Natural killer cell (primary cell): ENCODE data around the gene PARD3B. TPM values are rescaled to one million over a fixed set of nuclear protein-coding genes. Genes with fewer than 3 reads are reported as not detected.

Experiments used
- ATAC-seq, 3 donors: fragments of 150-1000 bp in 2 of 3; fragments of 200-7000 bp in 1 of 3; cut with Tn5 transposase; 1 replicate in 1 of 3; 2 replicates in 2 of 3; pipeline ENCODE4 v1.10.0; 2021; ENCODE audit warnings: mild to moderate bottlenecking in 2 of 3, moderate library complexity in 2 of 3
- DNase-seq, 2 donors: peaks; one replicate each; pipeline versions ENCODE4 v3.0.0 to v3.0.0-alpha.2; 2013 to 2021; ENCODE audit warnings: mixed read lengths in 1 of 2
- H3K27ac ChIP-seq: one replicate; pipeline ENCODE4 v1.5.1; 2013; ENCODE audit warnings: mild to moderate bottlenecking, low read length
- H3K27me3 ChIP-seq: one replicate; pipeline ENCODE4 v1.6.1; 2013; ENCODE audit warnings: low read length; ENCODE audit not compliant: control insufficient read depth, insufficient read depth
- H3K36me3 ChIP-seq: one replicate; pipeline ENCODE4 v1.6.1; 2013; ENCODE audit warnings: low read length; ENCODE audit not compliant: control insufficient read depth, insufficient read depth
- H3K4me1 ChIP-seq: one replicate; pipeline ENCODE4 v1.6.1; 2013; ENCODE audit warnings: low read length; ENCODE audit not compliant: control insufficient read depth, insufficient read depth
- H3K4me3 ChIP-seq: one replicate; pipeline ENCODE4 v1.5.1; 2013; ENCODE audit warnings: low read length
- H3K9me3 ChIP-seq: one replicate; pipeline ENCODE4 v1.6.1; 2013; ENCODE audit warnings: low read length; ENCODE audit not compliant: control insufficient read depth, insufficient read depth
- H3K27ac Mint-ChIP-seq, 2 donors: one replicate each; pipeline ENCODE4 v1.8.0; 2022; ENCODE audit warnings: mild to moderate bottlenecking in 2 of 2, mixed read lengths in 2 of 2, moderate library complexity in 1 of 2
- H3K27me3 Mint-ChIP-seq, 2 donors: one replicate each; pipeline ENCODE4 v1.8.0; 2022; ENCODE audit warnings: low read depth in 2 of 2, mixed read lengths in 2 of 2
- H3K36me3 Mint-ChIP-seq: one replicate; pipeline ENCODE4 v1.8.0; 2022; ENCODE audit warnings: mixed read lengths
- H3K4me1 Mint-ChIP-seq, 2 donors: one replicate each; pipeline ENCODE4 v1.8.0; 2022; ENCODE audit warnings: mixed read lengths in 2 of 2
- H3K4me3 Mint-ChIP-seq: one replicate; pipeline ENCODE4 v1.8.0; 2022; ENCODE audit warnings: mild to moderate bottlenecking, moderate library complexity, mixed read lengths
- H3K9me3 Mint-ChIP-seq, 2 donors: one replicate each; pipeline ENCODE4 v1.8.0; 2022; ENCODE audit warnings: mixed read lengths in 2 of 2
- WGBS: methylation state at CpG from one replicate; pipeline ENCODE4 v1.1.7; 2013; ENCODE audit warnings: missing lambda C conversion rate; ENCODE audit not compliant: insufficient coverage; 5-methylcytosine and 5-hydroxymethylcytosine counted together
- intact Hi-C: fragments of 100-400 bp; cut with micrococcal nuclease; formaldehyde crosslinking; loops from one replicate; pipeline ENCODE4 v1.14.2; 2022
- total RNA-seq, 4 donors: library from RNA; stranded (reverse); fragments of 120-200 nt in 1 of 4; gene quantifications; one replicate each; pipeline versions ENCODE4 v1.2.3 to v1.2.4, GENCODE V29; 2013 to 2022
- TF ChIP-seq, protein P1 (sequence below): fragments of 200-600 bp; IDR thresholded peaks from one replicate; pipeline ENCODE4 v1.8.0; 2022; ENCODE audit warnings: antibody characterized with exemption

The PARD3B gene
- total RNA-seq, 3 donors from 2014 or later (not counting 1 experiment from before 2014, with no cell fraction given): 0.13 to 0.45 TPM; not detected in 1

DNA sequence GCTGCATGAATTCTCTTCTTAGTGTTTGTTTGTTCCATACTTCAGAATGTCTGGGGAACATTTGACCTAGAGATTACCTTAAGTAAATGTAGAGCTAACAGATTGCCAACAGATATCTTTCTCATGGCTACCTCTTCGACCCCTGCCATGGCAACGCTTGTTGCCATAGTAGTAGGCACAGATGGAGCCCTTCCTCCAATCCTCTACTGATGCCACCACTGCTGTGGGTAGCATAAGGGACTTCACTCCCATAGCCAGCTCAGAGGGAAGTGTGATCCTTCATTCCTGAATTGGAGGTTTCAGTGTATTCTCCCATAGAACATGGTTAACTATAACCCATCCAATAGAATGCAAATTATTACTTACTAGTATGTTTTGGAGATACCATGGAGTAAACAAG, 593.5 kb downstream of the PARD3B start:
- Mint-ChIP-seq H3K27me3 (peaks cover 0 to 8% of the 10 kb centered on the region in 2 donors), H3K4me1 (peaks cover 0 to 6% of the 10 kb centered on the region in 2 donors), H3K4me3 (no peak overlapping the region), H3K9me3 (peaks cover 0 to 2% of the 10 kb centered on the region in 2 donors), H3K27ac (no peak overlapping the region), H3K36me3 (no peaks in the 10 kb centered on the region)
- no peaks in the 10 kb centered on the region for H3K27me3 ChIP-seq
- TF ChIP-seq, protein P1, sequence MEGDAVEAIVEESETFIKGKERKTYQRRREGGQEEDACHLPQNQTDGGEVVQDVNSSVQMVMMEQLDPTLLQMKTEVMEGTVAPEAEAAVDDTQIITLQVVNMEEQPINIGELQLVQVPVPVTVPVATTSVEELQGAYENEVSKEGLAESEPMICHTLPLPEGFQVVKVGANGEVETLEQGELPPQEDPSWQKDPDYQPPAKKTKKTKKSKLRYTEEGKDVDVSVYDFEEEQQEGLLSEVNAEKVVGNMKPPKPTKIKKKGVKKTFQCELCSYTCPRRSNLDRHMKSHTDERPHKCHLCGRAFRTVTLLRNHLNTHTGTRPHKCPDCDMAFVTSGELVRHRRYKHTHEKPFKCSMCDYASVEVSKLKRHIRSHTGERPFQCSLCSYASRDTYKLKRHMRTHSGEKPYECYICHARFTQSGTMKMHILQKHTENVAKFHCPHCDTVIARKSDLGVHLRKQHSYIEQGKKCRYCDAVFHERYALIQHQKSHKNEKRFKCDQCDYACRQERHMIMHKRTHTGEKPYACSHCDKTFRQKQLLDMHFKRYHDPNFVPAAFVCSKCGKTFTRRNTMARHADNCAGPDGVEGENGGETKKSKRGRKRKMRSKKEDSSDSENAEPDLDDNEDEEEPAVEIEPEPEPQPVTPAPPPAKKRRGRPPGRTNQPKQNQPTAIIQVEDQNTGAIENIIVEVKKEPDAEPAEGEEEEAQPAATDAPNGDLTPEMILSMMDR: no peak
- 81% methylated on average over 2 of the region's 2 CpGs for WGBS
- intact Hi-C loops: no loop called here
- no peaks in the 10 kb centered on the region for H3K36me3 ChIP-seq
- no peak overlapping the region for H3K27ac ChIP-seq
- ATAC-seq (no peak), DNase-seq (no peak)
- H3K4me1 ChIP-seq: no peaks in the 10 kb centered on the region
- no peak overlapping the region for H3K4me3 ChIP-seq
- no peaks in the 10 kb centered on the region for H3K9me3 ChIP-seq

DNA sequence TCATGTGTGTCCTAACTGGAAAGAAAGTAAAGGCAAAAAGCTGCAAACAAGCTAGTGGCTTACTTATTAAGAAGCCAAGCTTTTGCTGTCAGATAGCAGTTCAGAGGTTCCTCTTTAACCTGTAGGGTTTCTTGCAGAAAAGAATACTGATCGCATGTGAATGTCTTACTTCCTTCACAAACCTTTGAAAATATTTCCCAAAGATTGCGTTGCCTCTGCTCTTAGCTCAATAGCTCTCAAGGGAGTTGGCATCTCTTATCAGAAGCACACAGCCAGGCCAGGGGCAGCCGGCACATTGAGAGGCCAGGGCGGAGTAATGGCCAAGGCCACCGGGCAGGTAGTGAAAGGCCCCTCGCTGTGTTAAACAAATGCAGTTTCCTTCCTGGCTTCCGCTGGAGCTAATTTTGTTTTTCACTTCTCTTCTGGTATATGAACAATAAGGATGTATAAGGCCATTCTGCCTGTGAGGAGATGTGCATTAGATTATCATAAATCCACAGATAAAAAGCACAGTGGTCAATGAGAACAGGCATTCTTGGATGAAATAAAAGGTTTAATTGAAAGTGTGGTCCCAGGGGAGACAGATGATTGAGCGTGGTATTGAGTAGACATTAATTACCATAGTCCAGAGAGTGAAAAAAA, 594.7 kb downstream of the PARD3B start:
- Mint-ChIP-seq H3K36me3 (no peaks in the 10 kb centered on the region), H3K27ac (no peak overlapping the region), H3K4me1 (peaks cover 0 to 6% of the 10 kb centered on the region in 2 donors), H3K27me3 (peaks cover 0 to 8% of the 10 kb centered on the region in 2 donors), H3K4me3 (no peak overlapping the region), H3K9me3 (peaks cover 0 to 2% of the 10 kb centered on the region in 2 donors)
- DNase-seq: no peak
- Histone ChIP-seq H3K4me3 (no peak overlapping the region), H3K27ac (no peak overlapping the region), H3K27me3 (no peaks in the 10 kb centered on the region), H3K4me1 (no peaks in the 10 kb centered on the region), H3K36me3 (no peaks in the 10 kb centered on the region), H3K9me3 (no peaks in the 10 kb centered on the region)
- WGBS: 30% methylated on average over 7 of the region's 8 CpGs
- TF ChIP-seq, protein P1: no peak
- ATAC-seq: no peak
- intact Hi-C loops: no loop called here

DNA sequence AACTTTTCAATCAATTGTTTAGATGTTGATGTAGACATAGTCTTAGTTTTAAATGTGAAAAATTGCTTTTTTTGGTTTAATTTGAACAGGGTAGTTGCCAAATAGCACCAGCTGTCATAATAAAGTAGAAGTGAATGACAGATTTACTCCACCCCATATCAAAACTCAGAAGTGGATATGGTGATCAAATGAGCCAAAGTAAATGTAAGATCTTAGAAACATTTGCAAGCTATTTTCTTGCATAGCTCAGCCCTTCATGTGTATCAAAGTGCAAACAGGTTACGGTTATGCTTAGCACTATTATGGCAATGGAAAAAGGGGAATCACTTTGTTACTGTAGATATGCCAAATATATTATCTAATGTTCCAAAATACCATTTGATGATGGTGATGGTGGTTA, 596.1 kb downstream of the PARD3B start:
- no peaks in the 10 kb centered on the region for H3K9me3 ChIP-seq
- peaks cover 0 to 7% of the 10 kb centered on the region in 2 donors for H3K27me3 Mint-ChIP-seq
- no peak overlapping the region for H3K4me3 Mint-ChIP-seq
- WGBS: 100% methylated on average over 1 of the region's 1 CpG
- intact Hi-C loops: no loop called here
- TF ChIP-seq, protein P1: no peak
- no peaks in the 10 kb centered on the region for H3K36me3 Mint-ChIP-seq
- no peaks in the 10 kb centered on the region for H3K4me1 ChIP-seq
- H3K4me1 Mint-ChIP-seq: peaks cover 0 to 6% of the 10 kb centered on the region in 2 donors
- DNase-seq (no peak), ATAC-seq (no peak)
- no peaks in the 10 kb centered on the region for H3K27me3 ChIP-seq
- H3K27ac ChIP-seq: no peak overlapping the region
- no peaks in the 10 kb centered on the region for H3K36me3 ChIP-seq
- no peak overlapping the region for H3K27ac Mint-ChIP-seq
- H3K9me3 Mint-ChIP-seq: peaks cover 0 to 2% of the 10 kb centered on the region in 2 donors
- H3K4me3 ChIP-seq: no peak overlapping the region

DNA sequence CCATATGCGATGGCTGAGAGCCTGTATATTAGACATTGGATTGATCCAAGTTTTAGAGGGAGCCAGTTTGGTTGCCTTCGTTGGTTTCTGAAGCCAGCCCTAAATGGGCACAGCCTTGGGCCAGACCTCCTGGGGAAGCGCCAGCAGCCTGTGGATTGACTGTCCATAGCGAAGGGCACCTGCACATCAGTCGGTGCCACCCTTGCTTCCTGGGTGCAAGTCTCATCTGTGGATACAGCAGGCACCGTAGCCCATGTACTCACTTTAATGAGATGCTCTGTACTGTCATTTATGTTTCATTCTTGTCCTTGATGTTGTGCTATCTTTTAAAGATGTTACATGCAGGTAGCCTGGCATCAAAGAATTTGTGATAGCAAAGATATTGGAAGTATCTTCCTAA, 600.6 kb downstream of the PARD3B start:
- Mint-ChIP-seq H3K4me1 (no peaks in the 10 kb centered on the region), H3K27me3 (no peaks in the 10 kb centered on the region), H3K27ac (no peak overlapping the region), H3K9me3 (peaks cover 0 to 2% of the 10 kb centered on the region in 2 donors), H3K36me3 (no peaks in the 10 kb centered on the region), H3K4me3 (no peak overlapping the region)
- intact Hi-C loops: no loop called here
- DNase-seq: no peak
- Histone ChIP-seq H3K4me3 (no peak overlapping the region), H3K4me1 (no peaks in the 10 kb centered on the region), H3K9me3 (no peaks in the 10 kb centered on the region), H3K27me3 (no peaks in the 10 kb centered on the region), H3K27ac (no peak overlapping the region), H3K36me3 (no peaks in the 10 kb centered on the region)
- ATAC-seq: no peak
- TF ChIP-seq, protein P1: no peak
- WGBS: 91% methylated on average over 5 of the region's 6 CpGs
